Type B pancreatic cell (in vitro differentiated cells): ENCODE measurements around the gene ADAMTS17. TPM values are rescaled to one million over a fixed set of nuclear protein-coding genes. Genes with fewer than 3 reads are reported as not detected.

Experiments
- DNase-seq: peaks from one replicate; pipeline ENCODE4 v3.0.0; 2021; ENCODE audit warnings: mixed read lengths; ENCODE audit not compliant: unreplicated experiment; ENCODE audit errors: extremely low spot score
- H3K27ac Mint-ChIP-seq: 2 replicates; pipeline ENCODE4 v1.8.0; 2021; ENCODE audit warnings: mild to moderate bottlenecking, mixed read lengths
- H3K27me3 Mint-ChIP-seq: 2 replicates; pipeline ENCODE4 v1.8.0; 2021; ENCODE audit warnings: mixed read lengths
- H3K36me3 Mint-ChIP-seq: 2 replicates; pipeline ENCODE4 v1.8.0; 2021; ENCODE audit warnings: mixed read lengths
- H3K4me1 Mint-ChIP-seq: one replicate; pipeline ENCODE4 v1.8.0; 2021; ENCODE audit warnings: mixed read lengths; ENCODE audit not compliant: unreplicated experiment
- H3K4me3 Mint-ChIP-seq: 2 replicates; pipeline ENCODE4 v1.8.0; 2021; ENCODE audit warnings: mild to moderate bottlenecking, mixed read lengths
- H3K9me3 Mint-ChIP-seq: 2 replicates; pipeline ENCODE4 v1.8.0; 2021; ENCODE audit warnings: mixed read lengths
- total RNA-seq: library from RNA; stranded (reverse); gene quantifications from 2 replicates; pipeline ENCODE4 v1.2.1, GENCODE V29; 2021; ENCODE audit warnings: low replicate concordance
- TF ChIP-seq, protein P1 (sequence below): fragments of 200-600 bp; sonication (generic); conservative IDR thresholded peaks from 2 replicates; pipeline ENCODE4 v1.5.0; 2021; ENCODE audit warnings: antibody characterized with exemption, mild to moderate bottlenecking

The ADAMTS17 gene
- total RNA-seq, 1 donor from 2014 or later: 18.3 TPM

DNA sequence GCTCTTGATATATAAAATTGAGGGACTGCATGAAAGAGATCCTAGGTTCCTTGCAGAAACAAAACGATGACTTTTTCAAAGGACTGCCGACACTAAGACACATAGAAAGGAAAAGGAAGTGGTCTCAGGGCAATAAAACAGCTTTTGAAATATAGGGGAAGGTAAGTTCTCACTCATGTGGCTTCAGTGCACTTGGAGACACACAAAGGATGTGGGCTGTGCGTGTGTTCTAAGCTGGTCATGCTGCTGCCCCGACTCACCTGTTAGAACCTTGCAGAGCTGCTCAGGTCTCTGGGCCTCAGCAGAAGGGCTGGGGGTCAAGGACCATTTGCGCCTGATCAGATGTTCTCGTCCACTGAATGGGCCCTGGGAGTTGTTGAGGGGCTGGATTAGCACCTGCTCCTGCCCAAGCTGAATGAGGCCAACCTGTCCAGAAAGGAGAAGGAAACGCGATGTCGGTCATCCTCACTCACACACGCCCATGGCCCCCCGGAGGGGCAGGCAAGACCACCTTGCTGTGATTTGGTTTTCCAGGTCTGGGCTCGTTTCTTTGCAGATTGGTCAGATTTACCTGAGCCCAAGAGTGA is 11.1 kb downstream of the ADAMTS17 start:
- Mint-ChIP-seq H3K27me3 (peaks cover 2% of the 10 kb centered on the region), H3K4me1 (peaks cover 2% of the 10 kb centered on the region), H3K36me3 (peaks cover 5% of the 10 kb centered on the region), H3K27ac (no peak overlapping the region), H3K4me3 (no peak overlapping the region), H3K9me3 (no peaks in the 10 kb centered on the region)
- TF ChIP-seq, protein P1, sequence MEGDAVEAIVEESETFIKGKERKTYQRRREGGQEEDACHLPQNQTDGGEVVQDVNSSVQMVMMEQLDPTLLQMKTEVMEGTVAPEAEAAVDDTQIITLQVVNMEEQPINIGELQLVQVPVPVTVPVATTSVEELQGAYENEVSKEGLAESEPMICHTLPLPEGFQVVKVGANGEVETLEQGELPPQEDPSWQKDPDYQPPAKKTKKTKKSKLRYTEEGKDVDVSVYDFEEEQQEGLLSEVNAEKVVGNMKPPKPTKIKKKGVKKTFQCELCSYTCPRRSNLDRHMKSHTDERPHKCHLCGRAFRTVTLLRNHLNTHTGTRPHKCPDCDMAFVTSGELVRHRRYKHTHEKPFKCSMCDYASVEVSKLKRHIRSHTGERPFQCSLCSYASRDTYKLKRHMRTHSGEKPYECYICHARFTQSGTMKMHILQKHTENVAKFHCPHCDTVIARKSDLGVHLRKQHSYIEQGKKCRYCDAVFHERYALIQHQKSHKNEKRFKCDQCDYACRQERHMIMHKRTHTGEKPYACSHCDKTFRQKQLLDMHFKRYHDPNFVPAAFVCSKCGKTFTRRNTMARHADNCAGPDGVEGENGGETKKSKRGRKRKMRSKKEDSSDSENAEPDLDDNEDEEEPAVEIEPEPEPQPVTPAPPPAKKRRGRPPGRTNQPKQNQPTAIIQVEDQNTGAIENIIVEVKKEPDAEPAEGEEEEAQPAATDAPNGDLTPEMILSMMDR: no peak
- DNase-seq: no peak

DNA sequence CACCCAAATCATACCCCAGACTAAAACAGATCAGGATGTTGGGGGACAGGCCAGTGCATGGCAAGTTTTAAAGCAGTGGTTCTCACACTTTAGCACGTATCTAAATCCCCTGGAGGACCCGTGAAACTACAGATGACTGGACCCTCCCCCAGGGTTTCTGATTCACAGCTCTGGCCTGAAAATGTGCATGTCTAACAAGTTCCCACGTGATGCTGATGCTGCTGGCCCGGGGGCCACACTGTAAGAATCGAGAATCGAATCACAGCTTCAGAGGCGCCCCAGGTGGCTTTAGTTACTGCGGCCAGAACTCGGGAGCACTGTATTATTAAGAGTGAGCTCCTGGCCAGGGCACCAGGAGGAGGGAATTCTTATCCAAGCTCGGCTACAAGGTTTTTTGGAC is 11.6 kb downstream of the ADAMTS17 start:
- Mint-ChIP-seq H3K36me3 (peaks cover 9% of the 10 kb centered on the region), H3K4me1 (no peaks in the 10 kb centered on the region), H3K9me3 (no peaks in the 10 kb centered on the region), H3K27ac (no peak overlapping the region), H3K27me3 (no peaks in the 10 kb centered on the region), H3K4me3 (no peak overlapping the region)
- DNase-seq: no peak
- TF ChIP-seq, protein P1: no peak

DNA sequence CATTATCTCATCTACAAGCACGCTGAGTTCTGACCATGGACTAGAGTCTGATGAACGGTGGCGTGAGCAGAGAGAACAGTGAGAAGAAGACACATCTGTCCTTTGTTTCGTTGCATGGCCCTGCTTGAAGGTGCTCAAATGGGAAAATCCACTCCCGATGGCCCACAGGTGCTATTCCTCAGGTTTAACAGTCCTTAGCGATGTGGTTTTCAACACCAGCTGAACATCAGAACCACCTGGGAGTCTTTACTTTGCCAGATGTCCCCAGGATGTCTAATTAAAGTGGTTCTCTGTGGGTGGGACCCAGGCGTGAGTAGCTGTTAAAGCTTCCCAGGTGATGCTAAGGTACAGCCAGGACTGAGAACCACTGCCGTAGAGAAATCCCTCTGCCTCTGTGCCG is 13.0 kb downstream of the ADAMTS17 start:
- Mint-ChIP-seq H3K4me3 (no peak overlapping the region), H3K36me3 (peaks cover 9% of the 10 kb centered on the region), H3K9me3 (no peaks in the 10 kb centered on the region), H3K27me3 (no peaks in the 10 kb centered on the region), H3K4me1 (no peaks in the 10 kb centered on the region), H3K27ac (no peak overlapping the region)
- TF ChIP-seq, protein P1: no peak
- DNase-seq: no peak

DNA sequence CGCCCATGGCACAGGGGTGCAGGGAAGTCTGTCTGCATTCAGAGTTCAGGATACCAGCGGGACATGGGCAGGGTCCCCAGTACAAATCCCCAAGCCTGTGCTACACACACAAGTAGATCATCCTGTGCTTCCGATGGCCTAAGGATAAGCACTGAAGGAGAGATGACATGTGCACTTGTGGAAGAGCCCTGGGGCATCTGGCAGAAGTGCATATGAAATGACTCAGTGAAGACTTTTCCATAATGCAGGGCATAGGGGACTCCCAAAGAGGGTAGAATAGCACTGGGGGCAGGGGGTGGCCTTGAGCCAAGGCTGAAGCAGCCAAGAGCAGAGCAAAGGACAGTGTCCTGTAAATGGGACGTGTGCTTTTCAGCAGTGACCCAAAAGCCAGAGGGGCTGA is 22.9 kb downstream of the ADAMTS17 start:
- no peaks in the 10 kb centered on the region for H3K4me1 Mint-ChIP-seq
- H3K27ac Mint-ChIP-seq: no peak overlapping the region
- H3K36me3 Mint-ChIP-seq: peaks cover 11% of the 10 kb centered on the region
- H3K9me3 Mint-ChIP-seq: no peaks in the 10 kb centered on the region
- DNase-seq: no peak
- no peaks in the 10 kb centered on the region for H3K27me3 Mint-ChIP-seq
- TF ChIP-seq, protein P1: no peak
- no peak overlapping the region for H3K4me3 Mint-ChIP-seq

DNA sequence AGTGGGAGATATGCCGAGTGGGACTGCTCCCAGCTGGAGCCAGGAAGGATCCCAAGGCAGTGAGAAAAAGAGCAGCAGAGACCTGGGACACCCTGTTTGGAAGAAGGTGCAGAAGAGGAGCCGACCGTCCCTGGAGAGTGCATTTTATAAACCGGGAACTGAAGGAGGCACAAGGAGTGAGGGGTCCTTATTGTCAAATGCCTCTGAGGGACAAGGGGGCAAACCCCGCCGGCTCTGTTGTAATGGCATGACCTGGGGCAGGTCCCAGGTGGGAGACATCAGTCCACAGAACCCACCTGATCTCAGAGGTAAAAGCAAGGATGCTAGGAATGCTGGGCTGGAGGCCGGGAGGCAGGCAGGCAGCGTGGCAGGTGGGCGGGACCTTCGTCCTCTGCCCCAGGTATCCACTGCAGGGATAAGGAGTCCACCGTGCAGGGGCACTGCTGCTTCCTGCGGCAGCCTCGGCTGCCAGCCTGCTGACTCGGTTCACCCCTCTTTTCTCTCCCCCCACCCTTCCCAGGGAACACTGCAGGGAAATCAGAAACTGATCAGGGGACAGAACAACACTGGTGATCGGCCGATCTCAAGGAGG is 26.9 kb downstream of the ADAMTS17 start:
- H3K4me1 Mint-ChIP-seq: peaks cover 9% of the 10 kb centered on the region
- H3K36me3 Mint-ChIP-seq: peaks cover 4% of the 10 kb centered on the region
- H3K9me3 Mint-ChIP-seq: peaks cover 6% of the 10 kb centered on the region
- H3K27ac Mint-ChIP-seq: no peak overlapping the region
- peak; percentile 48 for DNase-seq
- TF ChIP-seq, protein P1: no peak
- no peaks in the 10 kb centered on the region for H3K27me3 Mint-ChIP-seq
- no peak overlapping the region for H3K4me3 Mint-ChIP-seq
